Retinal pigment epithelial cell (primary cell): ENCODE measurements around the gene PCDHB8.
"Not testable (repeated sequence)": the region's sequence is repeated elsewhere in the genome, so short reads cannot be mapped to it uniquely, and the experiment has no call there.

Experiments
- DNase-seq: peaks from one replicate; pipeline ENCODE4 v3.0.0-alpha.2; 2010; ENCODE audit warnings: low read depth
- H3K4me3 ChIP-seq: 2 replicates; pipeline ENCODE4 v1.5.1; 2011; ENCODE audit warnings: mild to moderate bottlenecking, low read length, control low read depth, moderate library complexity
- CTCF ChIP-seq: conservative IDR thresholded peaks from 2 replicates; pipeline ENCODE4 v1.5.1; 2011; ENCODE audit warnings: low read depth, low read length, control low read depth, inconsistent platforms

PCDHB8 gene

GRCh38 chr5:141199359-141200235, 22.0 kb downstream of the PCDHB8 start, which contains the start of gene PCDHB11:
Gene PCDHB11, plus strand, starts transcription at chr5:141199627. Its CDS starts 148 bp downstream, at chr5:141199775.
- H3K4me3 ChIP-seq = no peak within 1 kb of the TSS
- TF ChIP-seq CTCF = no peak
- DNase-seq = no peak

DNA sequence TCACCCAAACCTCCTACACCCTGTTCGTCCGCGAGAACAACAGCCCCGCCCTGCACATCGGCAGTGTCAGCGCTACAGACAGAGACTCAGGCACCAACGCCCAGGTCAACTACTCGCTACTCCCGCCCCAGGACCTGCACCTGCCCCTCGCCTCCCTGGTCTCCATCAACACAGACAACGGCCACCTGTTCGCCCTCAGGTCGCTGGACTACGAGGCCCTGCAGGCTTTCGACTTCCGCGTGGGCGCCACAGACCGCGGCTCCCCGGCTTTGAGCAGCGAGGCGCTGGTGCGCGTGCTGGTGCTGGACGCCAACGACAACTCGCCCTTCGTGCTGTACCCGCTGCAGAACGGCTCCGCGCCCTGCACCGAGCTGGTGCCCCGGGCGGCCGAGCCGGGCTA, 23.5 kb downstream of the PCDHB8 start:
- H3K4me3 ChIP-seq, DNase-seq: not testable (repeated sequence)

DNA sequence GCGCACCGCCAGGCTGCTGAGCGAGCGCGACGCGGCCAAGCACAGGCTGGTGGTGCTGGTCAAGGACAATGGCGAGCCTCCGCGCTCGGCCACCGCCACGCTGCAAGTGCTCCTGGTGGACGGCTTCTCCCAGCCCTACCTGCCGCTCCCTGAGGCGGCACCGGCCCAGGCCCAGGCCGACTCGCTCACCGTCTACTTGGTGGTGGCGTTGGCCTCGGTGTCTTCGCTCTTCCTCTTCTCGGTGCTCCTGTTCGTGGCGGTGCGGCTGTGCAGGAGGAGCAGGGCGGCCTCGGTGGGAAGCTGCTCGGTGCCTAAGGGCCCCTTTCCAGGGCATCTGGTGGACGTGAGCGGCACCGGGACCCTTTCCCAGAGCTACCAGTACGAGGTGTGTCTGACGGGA, 24.1 kb downstream of the PCDHB8 start:
- not testable (repeated sequence) for H3K4me3 ChIP-seq, DNase-seq

DNA sequence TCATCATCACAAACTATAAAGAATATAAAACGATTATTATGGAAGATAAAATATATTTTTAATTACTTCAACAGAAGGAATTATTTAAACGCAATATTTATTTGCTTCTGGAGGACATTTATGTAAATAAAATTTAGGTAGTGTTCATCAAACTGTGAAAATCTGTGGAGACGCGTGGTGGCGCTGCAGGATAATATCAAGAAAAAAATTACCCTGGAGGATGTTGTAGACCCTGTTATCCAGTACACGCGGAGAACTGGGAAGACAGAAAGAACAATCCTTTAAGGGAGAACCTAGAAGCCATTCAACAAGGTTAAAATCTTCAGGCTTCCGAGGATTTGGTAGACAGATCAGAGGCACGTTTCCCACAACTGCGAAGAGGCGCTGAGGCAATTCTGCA, 30.9 kb downstream of the PCDHB8 start, which contains the start of gene PCDHB12:
PCDHB12 (plus strand) TSS at position 242 of the 400 bp plus-strand sequence. CDS start 189 bp downstream, outside the sequence.
- TF ChIP-seq CTCF = no peak

DNA sequence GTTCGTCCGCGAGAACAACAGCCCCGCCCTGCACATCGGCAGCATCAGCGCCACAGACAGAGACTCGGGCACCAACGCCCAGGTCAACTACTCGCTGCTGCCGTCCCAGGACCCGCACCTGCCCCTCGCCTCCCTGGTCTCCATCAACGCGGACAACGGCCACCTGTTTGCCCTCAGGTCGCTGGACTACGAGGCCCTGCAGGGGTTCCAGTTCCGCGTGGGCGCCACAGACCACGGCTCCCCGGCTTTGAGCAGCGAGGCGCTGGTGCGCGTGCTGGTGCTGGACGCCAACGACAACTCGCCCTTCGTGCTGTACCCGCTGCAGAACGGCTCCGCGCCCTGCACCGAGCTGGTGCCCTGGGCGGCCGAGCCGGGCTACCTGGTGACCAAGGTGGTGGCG, 32.7 kb downstream of the PCDHB8 start:
- DNase-seq, H3K4me3 ChIP-seq: not testable (repeated sequence)

More for the DNA sequence above, 30.9 kb downstream of the PCDHB8 start, which contains the start of gene PCDHB12:
- no peak within 1 kb of the TSS for H3K4me3 ChIP-seq
- no peak for DNase-seq

GRCh38 chr5:141210849-141211248, 33.3 kb downstream of the PCDHB8 start:
- H3K4me3 ChIP-seq = not testable (repeated sequence)

GRCh38 chr5:141213656-141214339, 36.2 kb downstream of the PCDHB8 start, which contains the start of gene PCDHB13:
Gene PCDHB13, plus strand, starts transcription at chr5:141213919. Its CDS starts 205 bp downstream, at chr5:141214124.
- H3K4me3 ChIP-seq, DNase-seq: not testable (repeated sequence)

More at GRCh38 chr5:141210849-141211248, 33.3 kb downstream of the PCDHB8 start:
- DNase-seq = not testable (repeated sequence)

DNA sequence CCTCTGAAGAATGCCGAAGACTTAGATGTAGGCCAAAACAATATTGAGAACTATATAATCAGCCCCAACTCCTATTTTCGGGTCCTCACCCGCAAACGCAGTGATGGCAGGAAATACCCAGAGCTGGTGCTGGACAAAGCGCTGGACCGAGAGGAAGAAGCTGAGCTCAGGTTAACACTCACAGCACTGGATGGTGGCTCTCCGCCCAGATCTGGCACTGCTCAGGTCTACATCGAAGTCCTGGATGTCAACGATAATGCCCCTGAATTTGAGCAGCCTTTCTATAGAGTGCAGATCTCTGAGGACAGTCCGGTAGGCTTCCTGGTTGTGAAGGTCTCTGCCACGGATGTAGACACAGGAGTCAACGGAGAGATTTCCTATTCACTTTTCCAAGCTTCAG, 37.0 kb downstream of the PCDHB8 start:
- not testable (repeated sequence) for DNase-seq, H3K4me3 ChIP-seq

DNA sequence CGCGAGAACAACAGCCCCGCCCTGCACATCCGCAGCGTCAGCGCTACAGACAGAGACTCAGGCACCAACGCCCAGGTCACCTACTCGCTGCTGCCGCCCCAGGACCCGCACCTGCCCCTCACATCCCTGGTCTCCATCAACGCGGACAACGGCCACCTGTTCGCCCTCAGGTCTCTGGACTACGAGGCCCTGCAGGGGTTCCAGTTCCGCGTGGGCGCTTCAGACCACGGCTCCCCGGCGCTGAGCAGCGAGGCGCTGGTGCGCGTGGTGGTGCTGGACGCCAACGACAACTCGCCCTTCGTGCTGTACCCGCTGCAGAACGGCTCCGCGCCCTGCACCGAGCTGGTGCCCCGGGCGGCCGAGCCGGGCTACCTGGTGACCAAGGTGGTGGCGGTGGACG, 37.9 kb downstream of the PCDHB8 start:
- DNase-seq, H3K4me3 ChIP-seq: not testable (repeated sequence)

DNA sequence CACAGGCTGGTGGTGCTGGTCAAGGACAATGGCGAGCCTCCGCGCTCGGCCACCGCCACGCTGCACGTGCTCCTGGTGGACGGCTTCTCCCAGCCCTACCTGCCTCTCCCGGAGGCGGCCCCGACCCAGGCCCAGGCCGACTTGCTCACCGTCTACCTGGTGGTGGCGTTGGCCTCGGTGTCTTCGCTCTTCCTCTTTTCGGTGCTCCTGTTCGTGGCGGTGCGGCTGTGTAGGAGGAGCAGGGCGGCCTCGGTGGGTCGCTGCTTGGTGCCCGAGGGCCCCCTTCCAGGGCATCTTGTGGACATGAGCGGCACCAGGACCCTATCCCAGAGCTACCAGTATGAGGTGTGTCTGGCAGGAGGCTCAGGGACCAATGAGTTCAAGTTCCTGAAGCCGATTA, 38.4 kb downstream of the PCDHB8 start:
- not testable (repeated sequence) for DNase-seq, H3K4me3 ChIP-seq

GRCh38 chr5:141223112-141223783, 45.7 kb downstream of the PCDHB8 start, which contains the start of gene PCDHB14:
Gene PCDHB14, plus strand, starts transcription at chr5:141223343. Its CDS starts 163 bp downstream, at chr5:141223506.
- TF ChIP-seq CTCF = no peak
- no peak for DNase-seq
- peak within 1 kb of the TSS; percentile 1 for H3K4me3 ChIP-seq

- H3K4me3 ChIP-seq, DNase-seq: not testable (repeated sequence)
These were observed 47.3 kb downstream of the PCDHB8 start for GRCh38 chr5:141224844-141225243.

DNA sequence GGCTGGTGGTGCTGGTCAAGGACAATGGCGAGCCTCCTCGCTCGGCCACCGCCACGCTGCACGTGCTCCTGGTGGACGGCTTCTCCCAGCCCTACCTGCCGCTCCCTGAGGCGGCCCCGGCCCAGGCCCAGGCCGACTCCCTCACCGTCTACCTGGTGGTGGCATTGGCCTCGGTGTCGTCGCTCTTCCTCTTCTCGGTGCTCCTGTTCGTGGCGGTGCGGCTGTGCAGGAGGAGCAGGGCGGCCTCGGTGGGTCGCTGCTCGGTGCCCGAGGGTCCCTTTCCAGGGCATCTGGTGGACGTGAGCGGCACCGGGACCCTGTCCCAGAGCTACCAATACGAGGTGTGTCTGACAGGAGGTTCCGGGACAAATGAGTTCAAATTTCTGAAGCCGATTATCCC, 47.8 kb downstream of the PCDHB8 start:
- DNase-seq, H3K4me3 ChIP-seq: not testable (repeated sequence)
